NCI-H446 treated with DMSO at 0.1 percent for 48 hours (cell line): ENCODE results near the gene OAS3.

Source experiments
- DNase-seq: peaks from one replicate; lab custom pipeline; 2025; lab: John Stamatoyannopoulos, UW

OAS3 gene

DNA sequence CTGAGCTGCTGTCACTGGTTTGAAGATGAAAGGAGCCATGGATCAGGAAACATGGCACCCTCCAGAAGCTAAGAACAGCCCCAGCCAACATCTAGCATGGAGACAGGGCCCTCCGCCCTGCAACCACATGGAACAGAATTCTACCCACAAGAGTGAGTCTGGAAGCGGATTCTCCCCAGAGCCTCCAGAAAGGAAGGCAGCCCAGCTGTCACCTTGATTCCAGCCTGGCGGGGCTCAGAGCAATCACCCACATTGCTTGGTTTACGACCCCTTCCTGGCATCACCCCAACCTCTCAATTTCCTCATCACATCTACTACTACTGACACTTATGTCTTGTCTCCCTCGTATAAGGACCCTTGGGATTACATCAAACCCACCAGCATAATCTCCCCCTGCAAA is 78.5 kb downstream of the OAS3 start:
- DNase-seq: no peak

DNA sequence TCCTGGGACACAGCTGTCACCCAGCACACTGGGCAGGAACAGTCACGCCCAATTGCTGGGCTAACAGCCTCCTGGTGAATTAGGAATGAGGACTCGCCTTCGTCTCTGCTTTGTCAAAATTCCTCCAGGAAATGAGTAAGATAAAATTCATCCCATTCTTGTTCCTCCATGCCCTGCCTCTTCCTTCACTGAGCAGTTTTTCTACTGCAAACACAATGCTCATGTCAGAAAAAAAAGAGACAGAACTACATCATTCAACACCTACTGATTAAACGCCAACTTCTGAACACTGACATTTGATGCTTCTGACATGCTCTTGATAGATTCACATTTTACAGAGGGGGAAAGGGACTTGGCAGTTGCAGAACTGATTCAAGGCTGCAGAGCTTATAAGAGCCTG is 80.8 kb downstream of the OAS3 start:
- DNase-seq: no peak

DNA sequence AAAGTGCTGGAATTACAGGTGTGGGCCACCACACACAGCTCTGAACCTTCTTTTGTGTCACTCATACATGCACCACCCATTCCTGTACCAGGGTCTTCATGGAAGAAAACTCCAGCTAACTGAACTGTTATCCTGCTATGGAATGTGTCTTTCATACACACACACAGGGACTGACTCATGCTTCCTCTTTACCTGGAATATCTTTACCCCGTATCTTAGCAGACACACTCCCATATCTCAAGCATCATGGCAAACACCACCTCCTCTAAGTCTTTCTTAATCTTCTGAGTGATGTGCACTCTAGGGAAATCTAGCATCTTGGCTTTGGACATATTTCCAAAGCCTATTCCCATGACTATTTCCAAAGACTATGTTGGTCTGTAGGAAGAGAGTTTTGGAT is 83.2 kb downstream of the OAS3 start:
- DNase-seq: no peak
